ENCODE measurements around the gene BLVRB.

DNA sequence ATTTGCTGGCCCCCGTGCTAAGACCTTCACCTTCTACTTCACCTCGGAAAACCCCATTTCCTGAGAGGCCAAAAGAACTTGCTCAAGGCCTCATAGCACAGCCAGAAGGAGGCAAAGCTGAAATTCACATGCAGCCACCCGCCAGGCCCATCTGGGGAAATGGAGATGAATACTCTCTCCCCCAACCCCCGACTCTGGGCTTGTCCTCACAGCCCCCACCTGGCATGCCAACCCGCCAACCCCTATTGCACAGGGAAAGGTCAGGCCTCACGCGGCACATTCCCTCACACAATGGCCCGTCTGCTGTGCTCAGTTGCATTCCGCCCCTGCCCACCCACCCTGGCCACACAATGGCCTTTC, 55.5 kb downstream of the BLVRB start:
- TF ChIP-seq, protein P1, sequence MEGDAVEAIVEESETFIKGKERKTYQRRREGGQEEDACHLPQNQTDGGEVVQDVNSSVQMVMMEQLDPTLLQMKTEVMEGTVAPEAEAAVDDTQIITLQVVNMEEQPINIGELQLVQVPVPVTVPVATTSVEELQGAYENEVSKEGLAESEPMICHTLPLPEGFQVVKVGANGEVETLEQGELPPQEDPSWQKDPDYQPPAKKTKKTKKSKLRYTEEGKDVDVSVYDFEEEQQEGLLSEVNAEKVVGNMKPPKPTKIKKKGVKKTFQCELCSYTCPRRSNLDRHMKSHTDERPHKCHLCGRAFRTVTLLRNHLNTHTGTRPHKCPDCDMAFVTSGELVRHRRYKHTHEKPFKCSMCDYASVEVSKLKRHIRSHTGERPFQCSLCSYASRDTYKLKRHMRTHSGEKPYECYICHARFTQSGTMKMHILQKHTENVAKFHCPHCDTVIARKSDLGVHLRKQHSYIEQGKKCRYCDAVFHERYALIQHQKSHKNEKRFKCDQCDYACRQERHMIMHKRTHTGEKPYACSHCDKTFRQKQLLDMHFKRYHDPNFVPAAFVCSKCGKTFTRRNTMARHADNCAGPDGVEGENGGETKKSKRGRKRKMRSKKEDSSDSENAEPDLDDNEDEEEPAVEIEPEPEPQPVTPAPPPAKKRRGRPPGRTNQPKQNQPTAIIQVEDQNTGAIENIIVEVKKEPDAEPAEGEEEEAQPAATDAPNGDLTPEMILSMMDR (optimal IDR thresholded peaks at IDR 0.05 in 1 of 3, IDR thresholded peaks at IDR 0.05 in 1 of 3, conservative IDR thresholded peaks at IDR 0.05 in 1 of 3; ENCODE audit: extremely low read depth in 1 of 3, insufficient read depth in 2 of 3, low read length in 3 of 3) = no peak
- no peak for TF ChIP-seq EZH2 (IDR thresholded peaks at IDR 0.05; ENCODE audit: low read length)
